GM10248 (cell line): ENCODE results near the gene DNAH7.

ENCODE experiments used
- CTCF ChIA-PET: fragments of 300-600 bp; sonication (Branson Sonifier 250); formaldehyde crosslinking; extraction: SDS; loops from one replicate; lab custom pipeline; 2021; ENCODE audit warnings: antibody characterized with exemption; lab: Yijun Ruan, JAX
- POLR2A ChIA-PET: fragments of 350-650 bp; sonication (Branson Sonifier 250); formaldehyde crosslinking; extraction: SDS; loops from one replicate; lab custom pipeline; 2020; ENCODE audit warnings: antibody characterized with exemption; lab: Yijun Ruan, JAX
- DNase-seq: peaks from one replicate; pipeline ENCODE4 v3.0.0; 2012; ENCODE audit errors: extremely low spot score
- CTCF ChIP-seq: IDR thresholded peaks from 2 replicates; pipeline ENCODE4 v1.5.1; 2012; ENCODE audit warnings: mild to moderate bottlenecking, low read depth; ENCODE audit errors: extremely low read depth, missing control alignments, control extremely low read depth

The DNAH7 gene

DNA sequence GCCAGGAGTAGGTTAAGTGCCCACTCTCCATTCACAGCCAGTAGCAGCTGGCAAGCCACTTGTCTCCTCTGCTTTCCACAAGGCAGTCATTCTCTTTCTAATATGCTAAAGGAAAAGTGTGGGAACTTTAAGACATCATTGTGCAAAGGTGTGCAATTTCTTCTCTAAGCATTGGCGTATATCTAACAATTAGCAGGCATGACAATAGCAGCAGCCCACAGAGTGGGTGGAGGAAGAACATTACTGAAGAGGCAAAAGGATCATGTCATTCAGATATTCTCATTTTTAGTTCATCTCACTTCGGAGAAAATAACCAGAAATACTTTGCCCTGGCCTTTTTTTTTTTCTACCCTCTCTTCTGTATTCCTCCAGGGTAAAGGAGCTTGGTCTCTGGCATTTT lies 177.6 kb downstream of the DNAH7 start:
- DNase-seq = no peak
- ChIA-PET CTCF (interaction anchor here (0.9 to 2.3 kb wide), 2 partner anchors 8 to 11 kb away, joined by 4 to 7 read pairs; no protein-coding TSS in a partner anchor), POLR2A (no interaction called here)
- TF ChIP-seq CTCF = no peak

GRCh38 chr2:195879153-195879552 lies 189.5 kb downstream of the DNAH7 start:
- DNase-seq = no peak
- CTCF ChIA-PET = interaction anchor here (0.9 to 2.0 kb wide), 4 partner anchors 10 to 105 kb away, joined by 3 to 7 read pairs (median 3); no protein-coding TSS in a partner anchor
- no peak for TF ChIP-seq CTCF
- POLR2A ChIA-PET = no interaction called here

DNA sequence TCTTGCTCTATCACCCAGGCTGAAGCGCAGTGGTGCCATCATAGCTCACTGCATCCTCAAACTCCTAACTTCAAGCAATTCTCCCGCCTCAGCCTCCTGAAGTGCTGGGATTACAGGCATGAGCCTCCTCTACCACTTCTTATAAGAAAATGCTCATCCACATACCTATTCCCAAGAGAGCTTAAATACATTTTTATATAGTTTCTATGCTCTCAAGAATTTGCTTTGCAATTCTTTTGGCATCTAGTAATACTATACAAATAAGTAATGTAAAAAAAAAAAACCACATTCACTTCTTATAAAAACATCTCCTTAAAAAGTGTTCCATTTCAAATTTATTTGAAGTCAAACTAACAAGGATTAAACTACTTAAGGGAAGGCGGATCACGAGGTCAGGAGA lies 197.3 kb downstream of the DNAH7 start:
- ChIA-PET CTCF (no interaction called here), POLR2A (no interaction called here)
- DNase-seq = no peak
- TF ChIP-seq CTCF = no peak

DNA sequence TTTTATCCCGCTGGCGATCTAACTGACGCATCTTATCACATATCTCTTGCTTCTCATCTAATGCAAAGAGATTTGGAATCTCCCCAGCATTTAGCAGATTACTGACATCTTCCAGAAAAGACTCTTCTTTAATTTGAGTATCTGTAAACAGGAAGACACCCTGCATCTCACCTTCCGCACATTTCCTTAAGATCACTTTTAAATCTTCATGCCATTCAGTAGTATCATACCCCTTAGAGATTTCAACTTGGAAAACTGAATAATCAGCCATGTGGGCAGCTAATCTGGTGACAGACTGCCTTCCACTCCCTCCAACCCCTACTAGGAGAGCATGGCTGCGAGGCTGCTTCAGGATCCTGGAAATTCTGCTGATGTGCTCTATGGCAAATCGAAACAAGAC lies 204.3 kb downstream of the DNAH7 start:
- DNase-seq = no peak
- CTCF ChIA-PET = no interaction called here
- TF ChIP-seq CTCF = no peak
- POLR2A ChIA-PET = no interaction called here

- no peak for TF ChIP-seq CTCF
- DNase-seq = no peak
- ChIA-PET CTCF (interaction anchor here (1.1 to 2.3 kb wide), 3 partner anchors 12 to 21 kb away, joined by 3 to 7 read pairs (median 6); no protein-coding TSS in a partner anchor), POLR2A (no interaction called here)
These were observed 205.1 kb downstream of the DNAH7 start for GRCh38 chr2:195863564-195863963.

- no peak for DNase-seq
- ChIA-PET POLR2A (no interaction called here), CTCF (interaction anchor here (1.1 to 2.3 kb wide), 3 partner anchors 13 to 21 kb away, joined by 3 to 7 read pairs (median 6); no protein-coding TSS in a partner anchor)
- no peak for TF ChIP-seq CTCF
These were observed 205.5 kb downstream of the DNAH7 start for GRCh38 chr2:195863121-195863520.
